Fibroblast of the aortic adventitia (primary cell): ENCODE data around the gene CPLANE1. TPM values are rescaled to one million over a fixed set of nuclear protein-coding genes. Genes with fewer than 3 reads are reported as not detected.
"Not testable (repeated sequence)": the region's sequence is repeated elsewhere in the genome, so short reads cannot be mapped to it uniquely, and the experiment has no call there.

Experiments used
- DNase-seq: peaks from one replicate; pipeline ENCODE4 v3.0.0-alpha.2; 2010; ENCODE audit warnings: low read depth
- H3K4me3 ChIP-seq: 2 replicates; pipeline ENCODE4 v1.5.1; 2011; ENCODE audit warnings: low read depth, mild to moderate bottlenecking, control low read depth, low read length, moderate library complexity
- total RNA-seq: library from RNA; depleted of rRNA; stranded (reverse); fragments of >200 nt; gene quantifications from 2 replicates; pipeline ENCODE4 v1.2.3, GENCODE V29; 2012; ENCODE audit warnings: low replicate concordance
- TF ChIP-seq, protein P1 (sequence below): IDR thresholded peaks from 2 replicates; pipeline ENCODE4 v1.5.1; 2011; ENCODE audit warnings: mild to moderate bottlenecking, low read length, control low read depth, inconsistent platforms; ENCODE audit not compliant: insufficient read depth

The CPLANE1 gene
- total RNA-seq, 1 donor = 37.4 TPM

GRCh38 chr5:37111426-37112382 is 137.5 kb downstream of the CPLANE1 start:
- H3K4me3 ChIP-seq = no peak overlapping the region
- no peak for DNase-seq
- TF ChIP-seq, protein P1, sequence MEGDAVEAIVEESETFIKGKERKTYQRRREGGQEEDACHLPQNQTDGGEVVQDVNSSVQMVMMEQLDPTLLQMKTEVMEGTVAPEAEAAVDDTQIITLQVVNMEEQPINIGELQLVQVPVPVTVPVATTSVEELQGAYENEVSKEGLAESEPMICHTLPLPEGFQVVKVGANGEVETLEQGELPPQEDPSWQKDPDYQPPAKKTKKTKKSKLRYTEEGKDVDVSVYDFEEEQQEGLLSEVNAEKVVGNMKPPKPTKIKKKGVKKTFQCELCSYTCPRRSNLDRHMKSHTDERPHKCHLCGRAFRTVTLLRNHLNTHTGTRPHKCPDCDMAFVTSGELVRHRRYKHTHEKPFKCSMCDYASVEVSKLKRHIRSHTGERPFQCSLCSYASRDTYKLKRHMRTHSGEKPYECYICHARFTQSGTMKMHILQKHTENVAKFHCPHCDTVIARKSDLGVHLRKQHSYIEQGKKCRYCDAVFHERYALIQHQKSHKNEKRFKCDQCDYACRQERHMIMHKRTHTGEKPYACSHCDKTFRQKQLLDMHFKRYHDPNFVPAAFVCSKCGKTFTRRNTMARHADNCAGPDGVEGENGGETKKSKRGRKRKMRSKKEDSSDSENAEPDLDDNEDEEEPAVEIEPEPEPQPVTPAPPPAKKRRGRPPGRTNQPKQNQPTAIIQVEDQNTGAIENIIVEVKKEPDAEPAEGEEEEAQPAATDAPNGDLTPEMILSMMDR = no peak

- no peak for DNase-seq
- H3K4me3 ChIP-seq = no peak overlapping the region
- TF ChIP-seq, protein P1 = no peak
These were observed 139.0 kb downstream of the CPLANE1 start for GRCh38 chr5:37110135-37110534.

- no peak overlapping the region for H3K4me3 ChIP-seq
- no peak for DNase-seq
- TF ChIP-seq, protein P1 = no peak
These were observed 139.8 kb downstream of the CPLANE1 start for GRCh38 chr5:37109338-37109737.

DNA sequence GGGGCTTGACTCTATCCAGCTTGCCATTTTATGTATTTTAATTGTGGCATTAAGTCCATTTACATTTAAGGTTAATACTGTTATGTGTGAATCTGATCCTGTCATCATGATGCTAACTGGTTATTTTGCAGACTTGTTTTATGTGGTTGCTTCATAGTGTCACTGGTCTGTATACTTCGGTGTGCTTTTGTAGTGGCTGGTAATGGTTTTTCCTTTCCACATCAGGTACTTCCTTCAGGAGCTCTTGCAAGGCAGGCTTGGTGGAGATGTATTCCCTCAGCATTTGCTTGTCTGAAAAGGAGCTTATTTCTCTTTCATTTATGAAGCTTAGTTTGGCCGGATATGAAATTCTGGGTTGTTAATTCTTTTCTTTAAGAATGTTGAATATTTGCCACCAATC is 145.9 kb downstream of the CPLANE1 start:
- TF ChIP-seq, protein P1 = no peak
- DNase-seq = no peak
- H3K4me3 ChIP-seq = no peak overlapping the region

- not testable (repeated sequence) for DNase-seq, H3K4me3 ChIP-seq
These were observed 149.9 kb downstream of the CPLANE1 start for GRCh38 chr5:37099267-37099666.

GRCh38 chr5:37093795-37094194 is 155.4 kb downstream of the CPLANE1 start:
- not testable (repeated sequence) for DNase-seq, H3K4me3 ChIP-seq

DNA sequence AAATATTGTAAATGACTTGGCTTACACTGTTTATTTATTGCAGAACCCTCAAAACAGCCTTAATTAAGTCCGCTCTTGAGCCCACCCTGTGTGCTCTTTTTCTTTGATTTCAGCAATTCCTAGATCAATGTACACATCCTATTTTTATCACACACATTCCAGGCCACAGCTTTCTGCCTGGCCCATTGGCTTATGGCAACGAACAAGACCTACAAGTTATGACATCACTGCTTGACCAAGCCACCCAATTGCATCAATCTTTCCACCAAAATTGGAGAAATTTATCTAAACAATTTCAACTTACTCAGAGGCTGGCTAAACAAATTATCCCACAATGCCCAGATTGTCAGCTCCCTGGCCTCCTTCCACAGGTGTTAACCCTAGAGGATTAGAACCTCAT is 158.4 kb downstream of the CPLANE1 start:
- no peak overlapping the region for H3K4me3 ChIP-seq
- TF ChIP-seq, protein P1 = no peak
- DNase-seq = peak; percentile 26

- DNase-seq = peak; percentile 9
- H3K4me3 ChIP-seq = no peak overlapping the region
- TF ChIP-seq, protein P1 = no peak
These were observed 159.0 kb downstream of the CPLANE1 start for GRCh38 chr5:37090123-37090726.
